HG02798 (cell line): Measurements from ENCODE around the gene MED26.
"Not testable (repeated sequence)": the region's sequence is repeated elsewhere in the genome, so short reads cannot be mapped to it uniquely, and the experiment has no call there.

ENCODE experiments used
- ATAC-seq: cut with Tn5 transposase; IDR thresholded peaks from one replicate; pipeline ENCODE4 v1.9.1; 2021; ENCODE audit warnings: mild to moderate bottlenecking; ENCODE audit not compliant: unreplicated experiment, poor library complexity

Gene MED26

DNA sequence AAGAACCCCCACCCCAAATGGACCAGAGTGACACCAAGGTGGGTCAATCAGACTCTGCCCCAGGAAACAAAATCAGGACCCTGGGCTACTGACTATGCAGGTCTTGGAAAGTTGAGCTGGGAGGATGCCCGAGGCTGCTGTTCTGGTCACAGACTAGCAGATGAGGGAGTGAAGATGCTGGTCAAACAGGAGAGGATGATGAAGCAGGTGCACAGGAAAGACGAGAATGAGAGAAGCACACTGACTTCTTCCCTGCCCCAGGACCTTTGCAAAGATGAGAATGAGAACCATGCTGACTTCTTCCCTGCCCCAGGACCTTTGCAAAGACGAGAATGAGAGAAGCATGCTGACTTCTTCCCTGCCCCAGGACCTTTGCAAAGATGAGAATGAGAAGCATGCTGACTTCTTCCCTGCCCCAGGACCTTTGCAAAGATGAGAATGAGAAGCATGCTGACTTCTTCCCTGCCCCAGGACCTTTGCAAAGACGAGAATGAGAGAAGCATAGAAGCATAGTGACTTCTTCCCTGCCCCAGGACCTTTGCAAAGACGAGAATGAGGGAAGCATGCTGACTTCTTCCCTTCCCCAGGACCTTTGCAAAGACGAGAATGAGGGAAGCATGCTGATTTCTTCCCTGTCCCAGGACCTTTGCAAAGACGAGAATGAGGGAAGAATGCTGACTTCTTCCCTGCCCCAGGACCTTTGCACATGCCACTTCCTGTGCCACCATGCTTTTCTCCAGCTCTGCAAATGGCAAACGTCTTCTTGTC is 23.6 kb upstream of the MED26 start:
- not testable (repeated sequence) for ATAC-seq

DNA sequence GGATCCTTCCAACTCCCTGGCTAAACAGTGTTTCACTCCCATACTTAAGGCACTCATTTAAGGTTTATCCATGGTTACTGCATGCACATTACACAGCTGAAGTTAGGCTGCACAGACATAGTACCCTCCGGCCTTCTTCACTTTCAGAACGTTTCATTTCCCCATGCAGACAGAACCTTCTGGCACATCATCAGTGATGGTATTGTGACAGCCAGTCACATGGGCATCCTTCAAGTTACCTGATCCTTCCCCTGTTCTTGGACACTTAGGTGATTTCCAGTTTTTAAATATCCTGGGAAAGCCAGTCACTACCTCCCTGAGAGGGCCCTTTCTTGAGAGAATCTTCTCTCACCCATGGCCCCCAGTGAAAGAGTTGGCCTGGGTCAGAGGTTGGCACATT is 22.8 kb upstream of the MED26 start:
- no peak for ATAC-seq

DNA sequence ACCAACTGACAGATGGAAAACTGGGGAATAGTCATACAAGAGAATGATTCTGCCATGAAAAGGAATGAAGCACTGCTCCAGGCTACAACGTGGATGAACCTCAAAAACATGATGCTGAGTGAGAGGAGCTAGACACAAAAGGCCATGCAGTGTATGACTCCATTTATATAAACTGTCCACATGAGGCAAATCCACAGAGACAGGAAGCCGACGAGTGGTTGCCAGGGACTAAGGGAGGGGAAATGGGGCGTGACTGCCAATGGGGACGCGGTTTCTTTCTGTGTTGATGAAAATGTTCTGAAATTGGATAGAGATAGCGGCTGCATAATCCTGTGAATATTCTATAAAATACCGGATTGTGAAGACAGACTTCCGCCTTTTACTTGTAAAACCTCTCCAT is 21.7 kb upstream of the MED26 start:
- ATAC-seq, result no peak

DNA sequence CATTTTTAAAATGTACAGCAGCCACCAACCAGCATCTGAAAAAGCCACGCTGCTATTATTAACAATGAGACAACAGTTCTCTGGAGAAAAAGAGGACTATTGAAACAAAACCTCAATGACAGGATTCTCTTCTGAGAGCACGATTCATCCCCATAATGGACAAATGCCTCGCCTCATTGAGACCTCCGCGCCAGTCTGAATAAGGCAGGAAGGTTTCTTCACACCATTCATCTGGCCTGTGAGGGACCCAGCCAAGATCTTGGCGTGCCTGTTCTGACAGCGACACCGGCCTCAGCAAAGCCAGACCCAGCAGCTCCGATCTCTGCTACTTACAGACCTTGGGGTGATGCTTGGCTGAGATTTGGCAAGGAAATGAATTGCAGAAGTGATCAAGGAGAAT is 17.1 kb upstream of the MED26 start:
- no peak for ATAC-seq

DNA sequence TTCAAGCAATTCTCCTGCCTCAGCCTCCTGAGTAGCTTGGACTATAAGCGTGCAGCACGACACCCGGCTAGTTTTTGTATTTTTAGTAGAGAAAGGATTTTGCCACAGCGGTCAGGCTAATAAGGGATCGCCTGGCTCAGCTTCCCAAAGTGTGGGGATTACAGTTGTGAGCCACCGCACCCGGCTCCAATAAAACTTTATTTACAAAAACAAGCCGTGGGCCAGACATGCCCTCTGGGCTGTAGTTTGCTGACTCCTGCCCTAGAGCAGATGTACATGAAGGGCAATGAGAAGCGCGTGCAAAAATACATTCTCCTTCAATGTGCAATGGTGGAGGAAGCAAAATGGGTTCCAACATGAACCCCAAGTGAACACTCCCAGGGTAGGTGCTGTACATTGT is 13.7 kb upstream of the MED26 start:
- ATAC-seq, result no peak

DNA sequence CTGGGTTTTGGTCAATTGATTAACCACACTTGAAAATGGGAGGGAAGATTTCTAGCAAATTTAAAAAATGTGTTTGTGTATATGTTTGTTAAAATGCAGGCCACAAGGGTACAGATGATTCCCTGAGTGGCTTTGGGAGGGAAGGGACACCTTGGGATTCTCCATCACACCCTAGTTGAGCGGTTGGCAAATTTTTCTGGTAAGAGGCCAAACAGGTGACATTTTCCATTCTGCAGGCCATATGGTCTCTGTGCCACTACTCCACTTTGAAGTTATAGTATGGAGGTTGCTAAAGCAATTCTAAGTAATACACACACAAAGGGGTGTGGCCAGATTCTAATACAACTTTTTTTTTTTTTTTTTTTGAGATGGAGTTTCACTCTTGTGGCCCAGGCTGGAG is 12.9 kb upstream of the MED26 start:
- no peak for ATAC-seq

DNA sequence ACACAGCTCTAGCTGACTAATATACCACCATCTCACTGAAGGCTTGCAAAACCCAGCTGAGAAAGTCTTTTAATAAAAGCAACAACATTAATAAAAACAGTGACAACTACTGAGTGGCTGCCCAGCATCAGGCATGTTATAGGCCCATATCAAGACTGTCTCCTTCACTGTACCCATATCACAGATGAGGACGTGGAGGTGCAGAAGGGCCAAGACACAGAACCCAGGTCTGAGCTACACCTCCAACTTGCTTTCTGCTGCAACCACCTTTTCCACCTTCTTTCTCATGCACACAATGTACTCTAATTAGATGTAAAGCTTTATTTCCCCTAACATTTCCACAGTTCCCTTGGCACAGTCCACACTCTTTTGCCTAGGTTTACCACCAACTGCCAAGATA is 10.7 kb upstream of the MED26 start:
- ATAC-seq, result no peak

DNA sequence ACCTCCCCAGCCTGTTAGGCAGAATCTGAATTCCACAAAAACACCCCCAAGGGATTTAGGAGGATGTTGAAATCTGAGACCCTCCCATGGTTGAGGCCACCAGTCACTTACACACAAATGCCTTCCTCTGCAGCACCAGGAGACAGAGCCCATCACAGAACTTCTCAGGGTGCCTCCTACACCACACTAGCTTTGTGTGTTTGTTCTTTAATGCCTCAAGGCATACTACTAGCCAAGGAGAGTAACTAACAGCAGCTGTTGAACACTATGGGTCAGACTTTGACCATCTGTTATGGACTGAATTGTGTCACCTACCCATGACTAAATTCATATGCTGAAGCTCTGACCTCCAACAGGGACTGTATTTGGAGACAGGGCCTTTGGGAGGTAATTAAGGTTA is 9.5 kb upstream of the MED26 start:
- no peak for ATAC-seq

DNA sequence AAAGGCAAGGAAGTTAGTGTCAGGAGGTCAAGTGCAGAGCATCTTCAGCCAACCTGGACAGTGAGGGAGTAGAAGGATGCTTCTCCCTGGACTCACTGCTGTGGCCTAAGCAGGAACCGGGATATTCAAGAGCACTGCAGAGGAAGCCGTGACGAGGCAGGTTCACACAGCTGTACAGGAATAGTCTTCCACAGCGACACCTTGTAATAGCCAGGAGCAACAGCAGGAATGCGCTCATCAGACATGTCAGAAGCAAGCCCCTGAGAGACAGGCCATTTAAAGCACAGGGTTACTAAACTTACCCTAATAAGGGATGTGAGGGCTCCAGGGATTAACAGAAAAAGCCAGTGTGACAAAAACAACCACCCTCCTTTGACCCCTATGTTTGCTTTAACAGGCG is 3.5 kb upstream of the MED26 start:
- ATAC-seq, result no peak

DNA sequence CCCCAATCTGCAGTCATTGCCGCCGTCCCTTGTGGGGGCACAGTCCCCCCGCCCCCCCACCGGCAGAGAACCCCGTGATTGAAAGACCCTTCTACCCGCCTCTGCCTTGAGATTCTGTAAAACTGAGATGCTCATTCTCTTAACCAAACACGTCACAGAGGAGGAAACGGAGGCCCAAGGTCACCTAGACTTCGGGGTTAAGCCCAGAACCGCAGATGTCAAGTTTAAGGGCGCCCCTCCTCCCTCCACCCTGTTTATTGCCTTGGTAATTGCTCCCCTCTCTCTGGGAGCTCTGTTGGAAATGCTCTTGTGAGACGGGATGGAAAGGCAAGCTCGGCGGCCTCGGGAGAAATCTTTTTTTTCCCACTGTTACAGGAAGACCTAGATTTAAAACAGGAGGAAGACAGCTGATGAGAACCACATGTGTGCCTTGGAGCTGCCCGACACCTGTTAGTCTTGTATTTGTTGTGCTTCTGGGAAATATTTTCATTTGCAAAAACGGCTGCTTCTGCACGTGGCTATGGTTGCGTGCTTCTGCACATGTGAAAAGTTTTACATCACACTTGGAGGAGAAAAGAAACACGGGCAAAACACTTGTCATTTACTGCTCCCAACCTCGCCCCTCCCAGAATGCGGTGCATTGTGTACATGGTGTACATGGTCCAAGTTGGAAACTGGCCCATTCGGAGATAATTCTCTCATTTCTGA is 1.1 kb upstream of the MED26 start:
- ATAC-seq, result no peak

DNA sequence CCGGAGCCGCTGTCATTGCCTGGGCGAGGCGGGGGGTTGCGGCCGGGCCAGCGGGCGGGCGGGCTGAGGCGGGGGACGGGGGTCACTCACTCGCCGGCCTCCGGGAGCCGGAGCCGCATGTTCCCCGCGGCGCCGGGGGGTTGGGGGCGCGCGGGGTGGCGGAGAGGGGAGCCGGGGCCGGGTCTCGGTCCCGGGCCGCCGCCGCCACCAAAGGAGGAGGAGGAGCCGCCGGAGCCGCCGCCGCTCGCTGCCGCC is 149 bp downstream of the MED26 start:
- ATAC-seq, result no peak

DNA sequence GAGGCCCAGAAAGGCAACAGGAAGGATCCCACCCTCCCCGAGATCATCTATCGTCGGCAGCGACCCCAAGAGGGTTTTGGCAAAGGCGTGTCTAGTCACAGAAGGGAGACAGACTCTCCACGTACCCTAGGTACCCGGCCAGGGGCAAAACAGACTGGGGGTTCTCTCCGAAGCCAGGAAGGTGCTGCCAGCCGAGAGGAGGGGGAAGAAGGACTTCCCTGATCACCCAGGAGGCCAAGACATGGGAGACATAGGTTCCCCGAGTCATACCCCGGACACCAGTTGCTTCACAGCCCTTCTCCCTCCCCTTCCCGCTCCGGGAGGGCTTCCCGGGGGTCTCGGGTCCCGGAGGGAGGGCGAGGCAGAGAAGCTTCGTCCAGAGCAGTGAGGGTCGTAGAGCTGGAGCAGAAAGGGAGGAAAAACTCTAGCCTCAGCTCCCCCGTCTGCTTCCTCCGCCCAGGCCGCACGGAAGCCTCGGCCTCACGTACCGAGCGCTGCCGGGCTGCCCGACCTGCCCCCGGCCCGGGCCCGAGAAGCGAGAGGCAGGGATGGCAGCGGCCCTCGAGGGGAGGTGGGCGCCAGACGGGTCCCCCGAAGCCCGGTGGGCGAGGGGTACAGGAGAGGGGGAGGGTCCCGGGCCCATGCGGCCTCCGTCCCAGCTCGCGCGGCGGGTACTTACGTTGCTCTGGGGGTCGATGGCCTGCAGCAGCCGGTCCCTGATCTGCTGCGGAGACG is 644 bp downstream of the MED26 start:
- ATAC-seq, result no peak

DNA sequence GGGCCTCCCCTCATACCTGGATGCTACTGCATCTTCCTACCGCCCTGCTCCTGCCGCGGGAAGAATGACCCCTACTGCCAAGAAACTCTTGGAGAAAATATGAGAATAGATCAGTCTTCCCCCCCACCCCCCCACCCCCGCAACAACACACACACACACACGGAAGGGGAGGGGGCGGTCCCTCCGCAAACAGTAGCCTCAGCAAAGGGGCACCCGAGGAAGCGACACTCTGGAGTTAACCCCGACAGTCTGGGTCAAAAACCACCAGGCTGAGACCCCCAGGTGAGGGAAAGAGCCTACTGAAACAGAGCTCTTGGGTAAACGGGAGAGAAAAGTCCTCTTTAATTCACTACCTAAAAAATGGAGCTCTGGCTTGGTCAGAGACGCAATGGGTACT is 1.2 kb downstream of the MED26 start:
- ATAC-seq, result no peak

DNA sequence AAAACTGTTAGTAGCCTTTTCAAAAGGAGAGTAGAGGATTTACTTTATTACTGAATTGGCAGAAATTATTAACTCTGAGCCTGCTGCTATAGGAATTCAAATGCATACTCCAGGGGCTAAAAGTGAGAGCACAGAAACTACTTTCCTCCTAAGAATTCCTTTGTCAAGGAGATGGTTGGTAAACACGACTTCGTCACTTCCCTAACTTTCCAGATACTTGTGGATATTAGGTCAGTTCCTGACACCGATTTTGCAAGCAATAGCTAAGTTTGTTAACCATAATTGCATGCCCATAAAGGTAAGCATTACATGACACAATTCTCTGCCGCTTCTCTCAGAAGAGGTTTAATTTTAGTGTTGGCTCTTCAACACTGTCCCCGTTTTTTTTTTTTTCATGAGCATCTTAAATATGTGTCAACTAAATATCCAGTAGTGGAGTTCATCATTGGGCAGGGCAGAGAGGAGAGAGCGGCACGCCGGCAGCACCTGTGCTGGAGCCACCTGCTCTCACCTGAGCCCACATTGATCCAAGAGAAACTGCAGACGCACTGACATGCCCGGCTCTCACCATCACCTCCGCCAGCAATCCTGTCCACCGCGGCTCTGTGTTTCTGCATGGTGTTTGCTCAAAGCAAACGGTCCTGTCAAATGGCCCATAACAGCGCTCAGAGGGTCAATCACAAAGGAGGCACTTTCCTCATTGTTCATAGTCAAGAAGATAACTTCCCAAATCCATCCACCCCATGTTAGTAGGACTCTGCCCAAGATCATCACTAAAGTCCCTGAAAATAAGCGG is 2.6 kb downstream of the MED26 start:
- ATAC-seq, result no peak

DNA sequence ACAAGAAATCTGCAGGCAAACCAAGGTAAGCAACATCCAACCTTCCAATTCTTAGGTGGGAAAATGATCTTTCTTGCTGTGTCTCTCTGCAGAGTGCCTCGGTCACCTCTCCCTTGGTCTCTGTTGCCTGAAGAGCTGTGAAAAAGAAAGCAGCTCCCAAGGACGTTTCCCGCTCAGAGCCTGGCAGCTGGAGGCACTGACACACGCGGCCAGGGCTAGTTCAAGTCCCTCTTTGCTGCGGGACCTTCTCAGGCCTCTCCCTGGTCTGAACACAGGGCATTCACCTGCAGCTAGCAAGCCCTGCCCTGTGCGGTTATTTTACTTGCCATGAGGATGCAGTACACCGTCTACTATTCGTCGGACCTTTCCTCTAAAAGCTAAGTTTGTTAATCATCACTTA is 3.8 kb downstream of the MED26 start:
- no peak for ATAC-seq

DNA sequence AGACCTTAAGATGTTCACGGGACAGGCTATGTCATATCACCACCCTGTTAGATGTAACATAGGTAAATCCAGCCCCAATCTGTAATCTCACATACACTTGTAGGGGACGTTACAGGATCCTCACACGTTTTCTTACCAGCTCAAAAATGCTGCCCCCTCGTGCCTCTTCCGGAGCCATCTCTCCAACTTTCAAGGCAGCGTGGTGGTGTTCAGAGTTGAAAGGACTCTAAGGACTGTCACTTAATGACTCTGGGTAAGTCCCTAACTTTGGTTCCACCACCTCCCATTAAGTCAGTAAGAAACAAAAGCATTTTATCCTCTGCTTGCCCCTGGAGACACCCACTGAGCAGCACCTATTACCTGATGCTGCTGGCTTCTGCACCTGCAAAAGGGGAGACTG is 4.4 kb downstream of the MED26 start:
- no peak for ATAC-seq

DNA sequence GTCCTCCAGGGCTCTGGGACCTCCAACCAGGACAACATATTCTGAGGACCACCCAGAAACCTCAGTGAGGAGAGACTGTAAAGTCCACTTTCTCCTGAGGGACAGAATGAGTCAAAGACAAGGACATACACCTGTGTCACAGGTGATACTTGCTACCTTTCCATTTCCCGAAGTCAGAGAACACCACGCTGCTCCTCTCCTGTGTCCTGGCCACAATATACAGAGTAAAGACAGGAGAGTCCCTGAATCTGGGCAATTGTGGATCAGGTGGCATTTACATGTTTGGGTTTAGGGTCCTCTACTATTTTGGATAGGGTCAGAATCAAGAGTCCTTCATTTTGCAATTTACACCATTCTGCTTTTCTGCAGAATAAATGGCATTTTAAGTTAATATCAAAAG is 4.9 kb downstream of the MED26 start:
- ATAC-seq, result no peak

DNA sequence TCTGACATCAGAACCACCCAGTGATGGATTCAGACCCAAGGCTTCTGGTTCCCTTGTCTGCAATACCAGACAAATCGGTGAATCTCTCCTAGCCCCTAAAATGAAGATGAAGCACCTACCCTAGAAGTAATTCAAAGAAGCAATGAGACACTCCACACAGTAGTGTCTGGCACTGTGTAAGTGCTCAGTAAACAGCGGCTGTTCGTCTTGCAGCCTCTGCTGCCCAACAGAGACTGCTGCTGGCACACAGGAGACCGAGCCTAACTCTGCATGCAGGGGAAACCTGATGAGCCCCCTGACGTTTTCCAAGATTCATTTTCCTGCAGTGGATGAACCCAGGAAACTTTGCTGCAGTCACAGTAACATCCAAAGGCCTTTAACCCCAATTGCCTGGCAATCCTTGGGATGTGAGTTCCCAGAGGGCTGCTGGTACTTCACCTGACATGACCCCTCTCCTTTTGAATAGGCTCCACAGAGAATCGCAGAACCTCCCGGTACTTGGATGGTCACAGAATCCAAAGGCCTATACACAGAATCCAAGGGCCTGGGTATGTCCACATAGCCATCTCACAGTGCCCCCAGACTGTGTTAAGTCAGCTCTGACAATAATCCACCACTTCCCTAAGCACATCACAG is 6.7 kb downstream of the MED26 start:
- no peak for ATAC-seq

DNA sequence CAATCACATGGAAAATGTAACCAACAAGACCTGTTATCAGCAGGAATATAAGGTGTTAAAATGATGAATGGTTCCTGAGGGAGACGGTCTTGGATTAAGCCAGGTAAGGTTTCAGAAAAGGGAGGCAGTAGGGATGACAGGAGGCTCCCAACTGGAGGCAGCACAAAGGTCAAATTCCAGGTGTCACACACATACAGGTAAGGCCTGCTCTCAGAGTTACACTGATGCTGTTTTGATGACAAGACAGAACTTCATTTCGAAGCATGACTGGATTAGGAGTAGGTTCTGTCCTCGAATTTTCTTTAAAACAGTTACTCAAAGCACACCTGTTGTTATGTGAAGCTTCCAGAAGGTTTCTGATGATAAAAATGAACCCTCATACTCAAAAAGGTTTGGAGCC is 7.4 kb downstream of the MED26 start:
- no peak for ATAC-seq

DNA sequence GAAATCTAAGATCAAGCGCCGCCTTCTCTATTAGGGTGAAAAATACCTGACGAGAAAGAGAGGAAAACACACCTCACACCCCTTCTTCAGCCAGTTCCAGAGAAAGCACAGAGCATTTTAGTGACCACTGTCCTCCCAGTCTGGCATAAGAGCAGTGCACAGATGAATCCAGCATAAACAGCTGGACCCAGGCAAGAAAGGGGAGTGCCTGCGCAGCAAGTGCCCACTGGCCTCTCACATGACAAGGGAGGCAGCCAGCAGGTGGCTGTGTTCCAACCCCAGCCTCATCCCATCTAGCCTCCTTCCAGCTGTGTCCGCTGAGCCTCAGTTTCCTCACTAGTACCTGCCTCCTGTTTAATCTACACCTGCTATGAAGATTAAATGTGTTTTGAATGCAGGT is 8.0 kb downstream of the MED26 start:
- ATAC-seq, result no peak

DNA sequence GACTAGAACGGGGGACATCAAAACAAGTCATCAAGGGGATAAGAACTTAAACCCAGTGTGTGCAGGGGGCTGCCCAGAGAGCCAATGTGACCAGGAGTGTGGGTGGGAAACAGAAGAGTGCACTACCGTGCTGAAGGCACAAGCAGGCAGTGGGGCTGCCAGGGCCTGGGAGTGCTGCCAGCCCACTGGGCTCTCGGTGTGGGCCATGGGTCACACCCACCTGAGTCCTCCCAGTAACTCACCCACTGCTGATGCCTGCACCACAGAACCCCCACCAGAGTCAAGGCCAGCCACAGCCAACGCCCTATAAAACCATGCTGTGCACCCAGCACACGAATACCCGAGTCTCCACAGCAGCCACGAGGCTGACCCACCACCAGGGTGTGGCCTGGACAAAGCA is 8.5 kb downstream of the MED26 start:
- ATAC-seq, result no peak
